Lung microvascular endothelial cell (primary cell): Measurements from ENCODE around the gene PTGDR. TPM values are rescaled to one million over a fixed set of nuclear protein-coding genes. Genes with fewer than 3 reads are reported as not detected.

Experiments
- DNase-seq, 2 donors: peaks; one replicate each; pipeline versions ENCODE4 v3.0.0 to v3.0.0-alpha.2; 2010; ENCODE audit warnings: low read depth in 2 of 2
- total RNA-seq: library from RNA; depleted of rRNA; stranded (reverse); fragments of >200 nt; gene quantifications from 2 replicates; pipeline ENCODE4 v1.2.1, GENCODE V29; 2014

Gene PTGDR, protein sequence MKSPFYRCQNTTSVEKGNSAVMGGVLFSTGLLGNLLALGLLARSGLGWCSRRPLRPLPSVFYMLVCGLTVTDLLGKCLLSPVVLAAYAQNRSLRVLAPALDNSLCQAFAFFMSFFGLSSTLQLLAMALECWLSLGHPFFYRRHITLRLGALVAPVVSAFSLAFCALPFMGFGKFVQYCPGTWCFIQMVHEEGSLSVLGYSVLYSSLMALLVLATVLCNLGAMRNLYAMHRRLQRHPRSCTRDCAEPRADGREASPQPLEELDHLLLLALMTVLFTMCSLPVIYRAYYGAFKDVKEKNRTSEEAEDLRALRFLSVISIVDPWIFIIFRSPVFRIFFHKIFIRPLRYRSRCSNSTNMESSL
- not detected in 2 replicates for total RNA-seq

- DNase-seq, result no peak
These were observed at the start of gene PTGDR for GRCh38 chr14:52267501-52268278. PTGDR (plus strand) TSS chr14:52267698; CDS start chr14:52267815, 117 bp downstream.

DNA sequence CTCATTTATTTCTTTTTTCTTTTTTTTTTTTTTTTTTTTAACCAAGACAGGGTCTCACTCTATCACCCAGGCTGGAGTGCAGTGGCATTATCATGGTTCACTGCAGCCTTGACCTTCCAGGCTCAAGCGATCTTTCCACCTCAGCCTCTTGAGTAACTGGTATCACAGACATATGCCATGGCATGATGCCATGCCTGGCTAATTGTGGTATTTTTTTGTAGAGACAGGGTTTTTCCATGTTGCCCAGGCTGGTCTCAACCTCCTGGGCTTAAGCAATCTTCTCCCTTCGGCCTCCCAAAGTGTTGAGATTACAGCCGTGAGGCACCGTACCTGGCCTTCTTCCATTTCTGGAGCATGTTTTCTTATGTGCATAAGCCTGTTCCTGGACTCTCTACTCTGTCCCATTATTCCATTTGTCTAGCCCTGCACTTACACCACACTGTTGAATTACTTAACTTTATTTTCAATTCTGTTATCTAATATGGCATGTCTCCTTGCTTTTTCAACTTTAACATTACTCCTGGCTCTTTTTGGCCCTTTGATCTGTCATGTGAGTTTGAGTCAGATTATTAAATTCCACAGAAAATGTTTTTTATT, 47.9 kb upstream of the PTGDR start:
- DNase-seq, result no peak

- DNase-seq, result peak in 1 of 2 donors; percentile 14
These were observed 46.3 kb upstream of the PTGDR start for GRCh38 chr14:52220924-52221811.

GRCh38 chr14:52222901-52223300, 44.6 kb upstream of the PTGDR start:
- DNase-seq, result no peak

- no peak for DNase-seq
These were observed 39.8 kb upstream of the PTGDR start for GRCh38 chr14:52227619-52228222.

DNA sequence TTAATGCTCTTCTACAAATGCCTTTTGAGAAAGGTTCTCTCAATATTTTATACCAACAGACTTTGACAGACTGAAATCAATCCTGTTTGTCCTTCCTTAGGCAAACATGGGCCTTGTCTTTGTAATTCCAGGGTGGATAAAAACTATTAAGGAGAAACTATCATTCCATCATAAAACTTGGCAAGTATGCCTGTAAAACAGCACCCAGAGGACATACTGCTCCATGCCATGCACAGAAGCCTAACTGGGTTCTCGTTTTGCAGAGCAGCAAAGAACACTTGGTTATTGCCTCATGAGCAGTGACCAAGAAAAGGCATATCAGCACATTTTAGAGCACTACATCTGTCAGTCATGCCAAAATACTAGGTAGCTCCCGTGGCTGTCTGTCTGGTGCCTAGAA, 33.8 kb upstream of the PTGDR start:
- no peak for DNase-seq

- no peak for DNase-seq
These were observed 32.1 kb upstream of the PTGDR start for GRCh38 chr14:52235434-52235833.

DNA sequence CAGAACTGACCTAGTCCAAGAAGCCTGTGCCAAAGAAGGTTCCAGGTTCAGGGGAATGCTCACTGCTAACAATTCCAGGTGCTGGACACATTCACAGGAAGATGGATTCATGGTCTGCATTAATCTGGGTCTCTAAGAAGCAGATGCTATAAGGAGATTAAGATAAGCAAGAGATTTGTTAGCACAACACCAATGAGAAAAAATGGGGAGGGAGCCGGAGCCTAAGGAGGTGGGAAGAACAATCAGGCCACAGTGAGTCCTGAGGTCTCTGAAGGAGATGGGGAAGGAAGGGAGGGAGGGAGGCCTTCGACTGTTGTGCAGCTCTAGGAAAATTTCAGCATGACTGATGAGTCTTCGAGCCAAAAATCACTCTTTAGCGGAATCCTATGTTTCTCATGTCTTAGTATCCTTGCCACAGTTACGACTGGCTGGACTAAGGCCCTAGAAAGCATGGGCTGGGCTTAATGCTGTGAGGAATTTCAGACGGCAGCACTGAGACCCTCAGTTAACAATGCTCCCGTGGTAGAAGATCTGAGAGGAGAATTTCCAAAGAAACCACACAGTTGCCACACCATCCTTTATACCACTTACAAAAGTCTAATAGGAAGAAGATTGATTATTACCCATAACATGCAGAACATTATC, 31.5 kb upstream of the PTGDR start:
- no peak for DNase-seq

DNA sequence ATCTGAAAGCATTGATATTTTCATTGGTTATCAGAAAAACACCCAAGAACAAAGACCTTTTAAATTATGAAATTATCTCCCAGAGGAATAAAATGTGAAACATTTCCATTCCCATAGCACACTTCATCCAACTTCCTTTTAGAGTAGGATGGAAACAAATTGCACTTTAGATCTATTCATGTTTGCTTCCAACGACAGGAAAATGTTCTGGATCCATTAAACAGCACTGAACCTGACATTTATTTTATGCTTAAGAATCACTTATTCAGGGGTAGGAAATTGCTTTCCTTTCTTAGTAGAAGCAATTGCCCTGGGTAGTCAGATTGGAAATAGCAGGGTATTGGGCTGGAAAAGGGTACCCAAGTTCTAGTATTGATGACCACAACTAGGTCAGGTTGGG, 28.8 kb upstream of the PTGDR start:
- no peak for DNase-seq

- no peak for DNase-seq
These were observed 26.9 kb upstream of the PTGDR start for GRCh38 chr14:52240623-52241022.

- peak; percentile 3 to 40 for DNase-seq
These were observed 26.3 kb upstream of the PTGDR start for GRCh38 chr14:52241087-52241793.

DNA sequence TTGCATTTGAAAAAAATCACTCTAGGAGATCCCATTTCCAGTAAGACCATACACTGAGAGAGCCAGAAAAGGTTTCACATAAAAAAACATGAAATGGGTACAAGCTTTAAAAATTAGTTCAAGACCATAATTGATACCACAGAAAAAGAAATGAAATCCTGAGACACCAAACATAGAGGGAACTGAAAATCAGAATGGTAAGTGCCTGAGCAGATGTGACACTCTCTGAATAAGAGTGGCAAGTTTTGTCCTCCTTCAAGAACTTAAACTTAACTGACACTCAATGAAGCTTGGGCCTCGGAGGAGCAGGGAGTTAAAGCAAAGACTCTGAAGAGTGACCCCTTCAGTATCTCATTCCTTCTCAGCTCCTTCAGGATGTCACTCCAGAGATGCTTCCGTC, 23.2 kb upstream of the PTGDR start:
- no peak for DNase-seq

DNA sequence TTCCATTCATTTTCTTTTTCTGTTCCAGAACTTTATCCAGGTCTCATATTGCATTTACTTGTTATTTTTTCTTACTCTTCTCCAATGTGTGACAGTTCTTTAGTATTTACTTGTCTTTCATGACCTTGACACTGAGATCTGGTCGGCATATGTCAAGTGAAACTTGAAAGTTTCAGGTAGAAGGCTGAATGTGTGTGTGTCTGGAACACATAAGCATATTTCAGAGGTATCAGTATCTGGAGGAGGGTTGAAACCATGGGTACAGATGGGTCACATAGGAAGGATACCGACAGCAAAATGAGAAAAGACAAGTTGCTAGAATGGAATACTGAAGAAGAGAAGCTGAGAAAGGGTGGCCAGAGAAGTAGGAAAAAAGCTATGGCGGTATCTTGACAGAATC, 22.5 kb upstream of the PTGDR start:
- DNase-seq, result no peak

GRCh38 chr14:52248057-52248456, 19.4 kb upstream of the PTGDR start:
- DNase-seq, result no peak

- no peak for DNase-seq
These were observed 15.8 kb upstream of the PTGDR start for GRCh38 chr14:52251724-52252123.

DNA sequence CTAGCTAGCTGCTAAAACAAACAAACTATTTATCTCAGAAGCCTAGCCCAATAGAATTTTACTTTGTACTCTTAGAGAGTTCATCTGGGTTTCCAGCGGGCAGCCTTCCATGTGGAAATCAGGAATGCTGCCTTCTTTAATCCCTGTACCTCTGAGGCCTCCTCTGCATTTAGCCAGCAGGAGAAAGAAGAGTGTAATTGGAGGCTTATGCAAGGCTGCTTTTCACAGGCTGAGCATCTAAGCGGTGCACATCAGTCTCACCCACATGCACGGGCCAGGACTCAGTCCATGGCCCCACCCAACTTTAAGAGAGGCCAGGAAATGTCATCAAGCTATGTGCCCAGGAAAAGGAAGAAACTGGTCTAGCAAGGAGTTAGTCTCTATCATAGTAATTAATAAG, 14.0 kb upstream of the PTGDR start:
- DNase-seq, result no peak

- no peak for DNase-seq
These were observed 13.4 kb upstream of the PTGDR start for GRCh38 chr14:52254086-52254485.

DNA sequence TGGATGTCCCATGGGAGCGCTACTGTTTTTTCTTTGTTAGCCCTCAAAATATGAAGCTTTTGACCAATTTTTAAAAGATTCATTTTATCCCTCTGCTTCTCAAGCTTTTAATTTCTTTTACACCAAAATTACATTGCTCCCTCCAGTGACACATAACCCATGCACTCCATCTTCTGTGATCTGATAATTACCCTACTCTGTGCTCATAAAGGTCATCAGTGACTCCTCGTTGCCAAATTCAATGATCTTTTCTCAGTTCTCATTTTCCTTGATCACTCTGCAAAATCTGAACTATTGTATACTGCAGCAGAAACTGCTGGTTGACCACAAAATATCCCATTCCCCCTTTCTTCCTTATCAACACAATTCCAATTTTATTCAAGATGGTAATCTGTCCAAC, 8.7 kb upstream of the PTGDR start:
- no peak for DNase-seq

DNA sequence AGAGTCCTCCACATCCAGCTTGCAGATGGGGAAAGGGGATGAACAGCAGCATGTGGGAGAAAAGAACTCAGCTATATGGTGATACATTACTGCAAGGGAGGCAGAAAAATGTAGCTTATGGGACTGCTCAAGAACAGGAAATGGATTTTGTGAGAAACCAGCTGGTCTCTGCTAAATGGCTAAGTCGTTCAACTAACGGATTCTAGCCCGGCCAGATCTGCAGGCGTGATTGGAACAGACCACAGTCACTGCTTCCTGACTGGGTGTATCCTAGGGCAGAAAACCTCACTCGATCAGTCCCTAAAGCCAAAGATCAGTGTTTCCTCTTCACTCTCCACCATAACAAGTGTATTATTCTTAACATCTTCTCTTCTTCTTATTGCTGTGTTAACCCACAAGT, 8.1 kb upstream of the PTGDR start:
- DNase-seq, result no peak

DNA sequence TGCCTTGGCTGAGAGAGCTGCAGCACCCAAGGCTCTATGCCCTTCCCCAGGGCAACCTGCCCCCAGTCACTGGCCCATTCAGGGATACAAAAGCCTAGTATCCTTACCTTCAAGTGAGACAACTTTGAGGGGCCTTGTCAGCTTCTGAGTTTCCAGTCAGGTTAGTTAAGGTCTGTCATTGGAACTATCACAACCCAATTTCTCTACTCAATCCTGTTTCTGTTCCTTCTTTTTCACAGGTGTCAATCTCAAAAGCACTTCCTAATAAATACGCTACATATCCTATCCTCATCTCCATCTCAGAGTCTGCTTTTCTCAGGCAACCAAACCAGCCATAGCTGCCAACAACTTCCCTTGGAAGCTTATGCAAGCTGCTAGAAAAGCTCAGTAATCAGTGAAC, 4.9 kb upstream of the PTGDR start:
- DNase-seq, result no peak
